KOPT-K1 (cell line): Measurements from ENCODE around the gene RXFP4.
A peak's percentile ranks its signal among the peaks of the same experiment; 100 is the strongest.

ENCODE experiments used
- H3K27ac ChIP-seq: fragments of 200-600 bp; sonication (generic); 2 replicates; pipeline ENCODE4 v1.5.1; 2016; ENCODE audit warnings: antibody characterized with exemption, mild to moderate bottlenecking, low read depth, low read length; ENCODE audit not compliant: poor library complexity, severe bottlenecking
- H3K36me3 ChIP-seq: fragments of 200-600 bp; sonication (generic); 2 replicates; pipeline ENCODE4 v1.5.1; 2017; ENCODE audit warnings: antibody characterized with exemption, mild to moderate bottlenecking, low read length, moderate library complexity; ENCODE audit not compliant: insufficient read depth
- H3K9me3 ChIP-seq: fragments of 200-600 bp; sonication (generic); 2 replicates; pipeline ENCODE4 v1.5.1; 2017; ENCODE audit warnings: antibody characterized with exemption, low read length, mild to moderate bottlenecking; ENCODE audit not compliant: insufficient read depth, poor library complexity, severe bottlenecking

Gene RXFP4

GRCh38 chr1:155989242-155990004 lies 48.0 kb downstream of the RXFP4 start:
- H3K36me3 ChIP-seq, result no peaks in the 10 kb centered on the region
- H3K27ac ChIP-seq, result peak overlapping the region; percentile 4
- no peaks in the 10 kb centered on the region for H3K9me3 ChIP-seq

- Histone ChIP-seq H3K9me3 (no peaks in the 10 kb centered on the region), H3K36me3 (no peaks in the 10 kb centered on the region), H3K27ac (no peak overlapping the region)
Measured at GRCh38 chr1:155990005-155990739, 48.7 kb downstream of the RXFP4 start.
